NCI-H524 (cell line): ENCODE results near the gene CUBN.
"Not testable (repeated sequence)": the region's sequence is repeated elsewhere in the genome, so short reads cannot be mapped to it uniquely, and the experiment has no call there.

ENCODE experiments used
- DNase-seq, 2 experiments: peaks; one replicate each; lab custom pipeline; 2025; lab: John Stamatoyannopoulos, UW

CUBN gene

DNA sequence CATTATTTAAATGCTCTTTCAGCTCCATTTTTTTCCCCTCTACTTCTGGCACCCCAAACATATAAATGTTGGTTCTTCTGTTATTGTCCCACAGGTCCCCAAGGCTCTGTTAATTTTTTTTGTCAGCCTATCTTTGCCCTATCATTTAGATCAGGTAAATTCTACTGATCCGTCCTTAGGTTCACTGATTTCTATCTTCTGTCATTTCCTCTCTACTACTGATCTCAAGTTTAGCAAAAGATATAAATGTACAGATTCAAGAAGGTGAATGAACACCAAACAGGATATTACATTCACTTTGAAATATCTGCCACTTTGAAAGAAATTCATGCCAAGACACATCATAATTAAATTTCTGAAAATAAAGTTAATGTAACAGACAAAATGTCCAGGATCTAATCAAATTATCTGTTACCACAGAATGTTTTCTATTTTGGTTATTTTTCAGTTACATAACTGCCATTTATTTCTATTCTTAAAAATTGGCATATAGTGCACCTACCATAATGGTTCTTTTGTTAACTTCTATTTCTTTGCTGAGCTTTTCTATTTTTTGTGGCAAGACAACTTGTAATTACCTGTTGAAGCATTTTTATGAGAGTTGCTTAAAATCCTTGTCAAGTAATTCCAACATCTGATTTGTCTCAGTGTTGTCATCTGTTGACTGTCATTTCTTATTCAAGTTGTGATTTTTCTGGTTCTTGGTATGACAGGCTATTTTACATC lies 12.1 kb upstream of the CUBN start:
- DNase-seq, result no peak

DNA sequence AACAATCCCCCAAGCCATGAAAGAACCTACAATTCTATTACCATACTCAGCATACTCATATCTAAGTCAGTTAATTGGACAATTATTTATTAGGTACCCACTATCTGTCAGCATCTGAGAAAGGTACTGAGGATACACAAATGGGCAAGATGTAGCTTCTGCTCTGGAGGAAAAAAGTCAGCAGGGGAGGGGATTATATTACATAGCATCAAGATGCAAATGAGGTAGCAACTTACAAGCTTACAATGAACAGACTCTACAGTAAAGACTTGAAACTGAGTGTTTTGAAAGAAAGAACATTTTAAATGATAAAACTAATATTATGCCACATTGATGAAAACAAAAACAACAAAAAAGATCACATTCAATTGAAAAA lies 10.8 kb upstream of the CUBN start:
- DNase-seq, result peak in 1 of 2 experiments; percentile 0

DNA sequence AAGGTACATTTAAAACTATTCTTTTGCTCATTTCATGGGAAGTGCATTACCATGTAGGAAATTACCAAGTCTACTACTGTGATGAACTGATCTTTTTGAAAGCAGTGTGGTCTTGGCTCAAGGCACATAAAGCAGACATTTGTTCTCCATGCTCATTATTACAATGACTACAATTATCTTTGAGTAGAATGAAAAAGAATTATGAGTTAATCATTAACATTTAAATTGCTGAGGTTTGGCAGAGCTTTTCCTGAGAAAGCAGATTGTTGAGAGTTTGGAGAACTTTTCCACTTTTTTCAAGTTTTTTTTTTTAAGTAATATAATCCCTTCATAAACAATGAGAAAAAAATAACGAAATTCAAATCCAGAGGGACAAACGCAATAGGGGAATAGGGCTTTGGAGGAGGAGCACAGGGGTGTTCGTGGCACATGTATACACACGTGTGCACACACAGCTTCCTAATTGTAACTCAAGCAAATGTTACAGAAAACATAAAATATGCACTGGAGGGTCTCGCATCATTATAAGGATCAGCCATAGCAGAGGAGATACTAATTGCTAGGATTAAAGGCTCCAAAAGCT lies 8.9 kb upstream of the CUBN start:
- DNase-seq, result no peak

DNA sequence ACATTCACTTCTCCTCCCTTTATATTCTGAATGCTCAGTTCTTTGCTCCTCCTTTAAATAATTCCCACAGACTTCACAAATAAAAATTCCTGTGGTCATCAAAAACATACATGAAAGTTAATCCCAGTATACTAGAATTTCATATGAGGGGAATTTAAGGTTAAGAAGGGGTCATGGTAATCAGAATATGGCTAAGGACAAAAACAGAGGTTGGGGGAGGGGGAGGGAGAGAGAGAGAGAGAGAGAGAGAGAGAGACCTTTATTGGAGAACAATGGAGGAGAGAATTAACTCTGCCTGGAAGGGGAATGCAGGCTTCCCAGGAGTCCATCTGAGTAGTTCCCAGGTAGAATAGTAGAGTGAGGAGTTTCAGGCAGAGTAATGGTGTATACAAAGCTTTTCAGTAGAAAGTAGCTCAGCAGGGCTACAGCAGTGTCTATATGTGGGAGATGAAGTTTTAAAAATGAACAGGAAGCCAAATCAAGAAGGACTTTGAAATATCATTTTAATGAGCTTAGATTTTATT lies 5.2 kb upstream of the CUBN start:
- DNase-seq, result no peak

DNA sequence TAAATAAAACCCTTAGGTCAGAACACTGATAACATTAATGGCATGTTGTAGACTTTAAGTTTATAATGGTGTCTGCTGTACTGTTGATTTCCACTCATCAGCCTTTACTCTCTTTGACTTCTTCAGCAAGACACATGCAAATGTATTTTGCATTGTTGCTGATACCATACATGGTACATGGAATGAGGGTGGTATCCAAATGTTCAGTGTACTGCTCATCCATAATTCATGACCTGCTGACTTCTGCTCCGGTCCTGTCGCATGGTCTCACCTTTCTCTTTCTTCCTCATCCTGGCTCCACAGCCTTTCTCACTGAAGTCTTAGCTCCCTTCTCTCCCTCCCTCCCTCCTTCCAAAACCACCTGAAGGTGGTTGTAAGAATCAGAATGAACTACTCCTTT lies 4.7 kb upstream of the CUBN start:
- no peak for DNase-seq

DNA sequence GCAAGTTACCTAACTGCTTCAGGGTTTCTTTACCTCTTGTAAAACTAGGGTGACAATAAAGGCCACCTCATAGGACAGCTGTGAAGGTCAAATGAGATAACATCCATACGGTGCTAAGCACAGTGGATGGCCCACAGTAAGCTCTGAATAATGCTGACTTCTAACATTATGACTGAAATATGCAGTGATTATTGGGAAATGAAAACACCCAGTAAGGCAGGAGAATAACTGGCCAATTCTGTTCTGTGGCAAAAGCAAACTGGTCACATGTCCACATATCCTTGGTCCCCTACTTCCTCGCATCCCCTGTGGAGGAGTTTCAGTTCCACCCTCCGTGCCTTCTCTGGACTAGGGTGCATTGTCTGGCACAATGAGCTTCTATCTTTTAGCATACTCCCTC lies 1.4 kb downstream of the CUBN start:
- no peak for DNase-seq

DNA sequence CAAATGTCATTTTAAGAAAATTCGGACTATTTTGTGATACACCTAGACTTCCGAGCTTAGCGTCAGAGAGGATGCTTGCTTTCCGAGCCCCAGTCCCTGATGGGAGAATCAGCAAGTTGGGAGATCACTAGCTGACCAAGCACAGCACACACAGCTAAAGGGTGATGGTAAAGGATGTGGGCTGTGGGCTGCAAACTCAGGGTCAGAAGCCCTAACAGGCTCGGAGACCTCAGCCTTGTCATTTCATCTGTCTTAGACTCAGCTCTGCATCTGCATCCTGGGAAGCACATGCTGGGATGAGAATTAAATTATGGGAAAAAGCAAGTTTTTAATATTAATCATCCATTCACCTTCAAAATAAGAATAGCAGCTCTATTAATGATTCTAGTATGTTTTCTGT lies 3.3 kb downstream of the CUBN start:
- DNase-seq, result no peak

DNA sequence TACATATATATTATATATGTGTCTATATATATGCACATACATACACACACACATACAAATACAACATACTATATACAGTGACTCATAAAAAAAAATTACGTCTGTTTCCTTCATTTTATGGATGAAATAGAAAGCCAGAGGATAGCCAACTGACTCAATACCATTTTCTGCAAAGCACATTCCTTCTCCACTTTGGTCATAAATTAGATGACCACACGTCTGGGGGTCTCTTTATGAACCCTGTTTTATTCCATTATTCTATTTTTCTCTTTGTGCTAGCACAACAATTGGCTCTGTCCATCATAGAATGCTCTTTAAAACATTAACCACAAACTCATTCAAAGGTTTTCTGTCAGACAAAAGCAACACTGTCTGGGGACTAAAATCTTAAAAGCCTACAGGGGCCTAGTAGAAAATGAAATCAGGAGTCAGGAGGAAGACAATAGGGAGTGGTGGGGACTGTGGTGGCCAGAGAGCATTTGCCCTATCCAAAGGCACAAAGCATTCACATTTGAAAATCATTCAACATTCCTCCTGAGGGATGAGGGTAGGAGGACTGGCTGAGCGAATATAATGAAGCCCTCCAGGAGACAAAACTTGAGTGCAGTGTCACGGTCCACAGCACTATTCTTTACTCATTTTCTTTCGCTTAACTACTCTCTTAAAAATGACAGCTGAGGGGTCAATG lies 4.3 kb downstream of the CUBN start:
- DNase-seq, result no peak

DNA sequence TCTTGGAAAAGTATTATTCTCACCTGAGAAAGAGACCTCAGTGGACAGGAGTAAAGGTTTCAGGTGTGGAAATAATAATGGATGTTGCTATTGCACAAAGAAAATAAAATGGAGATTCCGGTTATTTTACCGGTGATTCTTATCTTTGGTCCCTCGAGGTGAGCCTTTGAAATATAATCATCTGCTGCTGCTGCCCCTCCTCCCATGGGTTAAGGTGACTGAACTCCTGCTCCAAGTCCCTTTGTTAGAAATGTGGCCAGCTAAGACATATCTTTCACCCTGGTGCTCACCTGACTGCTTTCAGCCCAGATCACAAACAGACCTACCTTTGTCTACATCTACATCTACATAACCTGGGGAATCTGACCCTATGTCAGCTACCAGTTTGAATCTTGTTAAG lies 5.7 kb downstream of the CUBN start:
- DNase-seq, result no peak

DNA sequence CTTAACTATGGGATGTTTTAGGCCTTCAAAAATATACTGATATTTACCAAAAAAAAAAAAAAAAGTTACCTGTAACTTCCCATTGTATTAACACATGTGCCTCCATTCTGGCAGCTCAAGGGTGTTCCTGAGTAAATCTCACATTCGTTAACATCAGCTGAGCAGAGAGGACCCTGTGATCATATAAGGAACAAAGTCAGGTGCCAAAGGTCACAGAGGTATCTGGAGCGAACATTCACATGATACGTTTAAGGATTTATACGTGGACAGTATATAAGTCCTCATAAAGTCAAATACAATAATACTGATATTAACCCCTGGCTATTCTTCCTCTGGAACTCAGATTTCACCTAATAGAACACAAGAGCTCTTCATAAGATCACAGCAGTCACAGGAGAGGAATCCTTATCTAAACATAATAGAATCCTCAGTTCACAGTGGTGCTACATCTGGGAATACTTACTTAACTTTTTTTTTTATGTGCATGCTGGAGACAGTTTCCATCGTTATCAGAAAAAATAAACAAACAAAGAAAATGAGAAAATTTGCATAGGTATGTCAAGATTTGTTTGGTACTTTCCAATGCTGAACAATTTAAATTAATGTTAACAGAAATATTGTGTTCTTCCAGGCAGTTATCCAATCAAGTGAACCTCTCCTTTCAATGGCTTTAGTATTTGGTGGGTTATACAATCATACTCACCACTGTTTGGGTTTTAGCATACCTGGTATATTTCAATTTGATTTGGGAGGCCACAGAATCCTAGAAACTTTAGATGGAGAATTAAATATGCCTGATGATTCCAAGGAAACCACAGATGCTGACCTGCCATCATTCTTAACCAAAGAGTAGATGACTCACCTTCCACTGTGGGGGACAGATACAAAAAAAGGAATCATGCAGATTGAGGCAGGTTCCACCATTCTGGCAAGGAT lies 6.6 kb downstream of the CUBN start:
- no peak for DNase-seq

DNA sequence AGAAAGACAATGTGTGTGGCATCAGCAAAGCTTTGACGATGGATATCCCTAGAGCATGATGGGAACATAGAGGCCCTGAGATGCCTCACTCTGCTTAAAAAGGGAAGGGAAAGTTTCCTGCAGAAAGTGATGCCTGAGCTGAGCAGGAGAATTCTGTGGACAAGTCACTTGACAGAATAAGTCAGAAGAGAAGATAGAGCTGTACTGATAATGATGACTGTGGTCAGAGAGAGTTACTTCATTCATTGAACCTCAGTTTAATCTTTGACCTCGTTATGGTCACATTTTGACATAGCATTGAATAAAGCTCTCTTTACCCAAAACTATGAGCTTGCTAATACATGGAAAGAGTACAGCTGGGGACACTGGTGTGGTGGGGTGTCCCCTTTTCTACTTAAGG lies 7.6 kb downstream of the CUBN start:
- no peak for DNase-seq

DNA sequence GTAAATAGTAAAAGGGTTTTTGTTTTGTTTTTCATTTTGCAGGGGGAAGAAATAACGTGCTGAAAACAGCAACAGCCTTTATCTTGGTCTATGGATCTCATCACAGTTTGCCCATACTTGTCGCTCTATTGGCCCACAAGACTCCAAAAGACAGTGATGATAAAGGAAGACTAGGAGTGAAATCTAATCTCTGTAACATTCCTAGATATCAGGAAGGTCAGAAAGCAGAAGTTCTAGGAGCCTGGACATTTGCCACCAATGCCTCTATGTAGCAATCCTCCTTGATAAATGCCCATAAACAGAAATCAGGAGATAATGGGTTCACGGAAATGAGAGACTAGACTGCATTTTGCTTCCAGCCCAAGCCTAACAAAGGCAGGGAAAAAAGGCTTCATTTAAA lies 8.9 kb downstream of the CUBN start:
- DNase-seq, result no peak

DNA sequence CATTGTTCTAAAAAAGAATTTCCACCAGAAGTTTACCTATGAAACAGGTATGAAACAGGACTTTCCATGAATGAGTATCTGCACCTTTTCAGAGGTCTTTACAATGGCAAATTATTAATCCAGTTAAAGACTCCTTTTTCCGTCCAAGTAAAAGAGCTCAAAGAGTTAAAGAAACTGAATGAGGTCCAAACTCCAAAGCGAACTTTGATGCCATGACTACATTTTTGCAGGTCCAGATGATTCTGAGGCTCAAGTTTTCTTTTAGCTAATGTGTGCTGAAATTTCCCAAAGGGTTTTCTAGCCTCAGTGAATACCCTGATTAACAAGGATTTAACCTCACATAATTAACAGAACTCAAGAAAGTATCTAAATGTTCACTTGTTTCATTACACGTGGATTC lies 9.8 kb downstream of the CUBN start:
- DNase-seq, result no peak

DNA sequence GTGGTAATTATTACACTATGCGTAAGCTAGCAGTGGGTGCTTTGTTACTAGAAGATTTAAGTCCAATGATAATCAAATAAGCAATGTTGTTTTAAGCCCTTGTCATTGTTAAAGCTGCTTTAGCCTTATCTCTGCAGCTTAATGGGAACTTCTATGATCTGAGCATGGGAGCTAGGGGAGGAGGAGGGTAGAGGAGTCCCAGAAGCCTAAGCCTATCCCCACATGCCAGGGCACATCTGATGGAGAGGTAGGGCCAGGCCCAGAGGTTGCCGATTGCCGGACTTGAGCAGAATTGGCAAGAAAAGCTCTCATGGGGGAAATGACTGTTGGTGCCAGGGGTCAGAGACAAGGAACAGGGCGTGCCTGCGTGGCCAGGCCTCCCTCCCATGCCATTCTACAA lies 13.4 kb downstream of the CUBN start:
- DNase-seq, result no peak

DNA sequence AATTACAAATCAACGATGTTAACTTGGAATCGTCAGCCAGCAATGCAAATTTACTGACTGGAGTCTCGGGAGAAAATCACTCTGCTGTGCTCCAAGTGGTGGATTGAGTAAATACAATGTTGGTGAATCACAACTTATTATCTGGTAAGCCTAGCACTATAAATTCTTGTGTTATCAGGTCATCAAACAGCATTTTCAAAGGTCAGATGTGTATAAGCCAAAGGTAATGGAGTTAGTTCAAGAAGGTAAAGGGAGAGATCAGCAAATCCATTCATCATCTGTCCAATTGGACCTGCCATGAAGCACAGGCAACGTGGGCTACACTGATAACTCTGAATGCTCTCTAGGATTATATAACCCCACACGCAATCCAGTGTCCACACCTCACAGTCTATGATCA lies 13.9 kb downstream of the CUBN start:
- DNase-seq, result no peak

DNA sequence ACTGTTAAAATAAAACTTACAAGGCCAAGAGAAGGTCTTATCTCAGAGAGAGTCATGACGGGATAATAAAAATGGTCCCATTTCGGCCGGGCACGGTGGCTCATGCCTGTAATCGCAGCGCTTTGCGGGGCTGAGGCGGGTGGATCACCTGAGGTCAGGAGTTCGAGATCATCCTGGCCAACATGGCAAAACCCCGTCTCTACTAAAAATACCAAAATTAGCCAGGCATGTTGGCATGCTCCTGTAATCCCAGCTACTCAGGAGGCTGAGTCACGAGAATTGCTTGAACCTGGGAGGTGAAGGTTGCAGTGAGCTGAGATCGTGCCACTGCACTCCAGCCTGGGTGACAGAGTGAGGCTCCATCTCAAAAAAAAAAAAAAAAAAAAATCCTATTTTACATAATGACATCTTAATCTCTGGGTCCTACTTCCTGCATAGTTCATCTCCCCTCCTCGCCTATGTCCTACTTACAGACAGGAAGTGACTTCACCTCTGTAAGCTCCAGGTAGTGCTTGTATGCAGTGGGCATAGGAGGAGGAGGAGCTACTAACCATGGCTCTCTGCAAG lies 14.7 kb downstream of the CUBN start:
- DNase-seq, result not testable (repeated sequence)

DNA sequence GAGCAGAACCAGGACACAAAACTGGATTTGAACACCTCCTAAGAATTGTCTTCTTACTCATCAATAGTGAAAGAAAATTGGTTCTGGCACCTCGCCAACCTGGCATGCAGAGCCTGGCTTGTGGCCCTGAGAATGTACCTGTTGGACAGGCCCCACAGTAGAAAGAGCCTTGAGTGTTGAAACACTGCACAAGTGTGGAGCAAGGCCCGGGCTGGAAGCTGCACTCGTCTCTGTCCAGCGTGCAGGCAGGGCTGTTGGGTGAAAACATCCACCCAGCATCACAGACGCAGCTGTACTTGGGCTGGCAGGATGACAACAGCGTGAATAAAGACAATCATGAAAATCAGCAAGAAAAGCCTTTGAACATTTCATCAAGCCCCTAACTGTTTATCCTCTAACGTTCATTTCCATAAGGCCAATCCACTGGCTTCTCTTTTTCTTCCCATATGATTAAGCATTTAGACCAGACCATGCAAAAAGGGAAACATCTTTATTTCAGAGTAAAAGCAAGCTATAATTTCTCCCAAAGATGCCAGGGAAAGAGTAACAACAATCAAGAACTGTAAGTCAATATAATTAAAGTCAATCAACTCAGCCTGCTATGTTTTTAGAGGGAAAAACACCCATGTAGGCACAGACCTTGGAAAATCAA lies 15.6 kb downstream of the CUBN start:
- no peak for DNase-seq

DNA sequence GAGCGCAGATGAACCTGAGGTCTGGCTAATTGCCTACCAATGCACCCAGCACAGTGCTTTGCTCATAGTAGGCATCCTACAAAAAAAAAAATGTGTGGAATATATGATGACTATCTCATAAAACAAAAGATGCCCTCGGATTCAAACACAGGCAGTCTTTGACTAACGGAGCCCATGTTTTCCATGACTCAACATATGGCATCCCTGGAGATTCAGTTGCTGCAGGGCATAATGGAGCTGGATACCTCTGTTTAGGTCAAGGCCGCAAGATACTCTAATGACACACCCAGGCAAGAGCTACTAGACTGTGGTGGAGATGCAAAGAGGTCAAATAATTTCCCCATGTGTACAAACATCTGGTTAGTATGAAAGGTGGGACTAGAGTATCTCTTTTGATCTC lies 16.3 kb downstream of the CUBN start:
- DNase-seq, result no peak

DNA sequence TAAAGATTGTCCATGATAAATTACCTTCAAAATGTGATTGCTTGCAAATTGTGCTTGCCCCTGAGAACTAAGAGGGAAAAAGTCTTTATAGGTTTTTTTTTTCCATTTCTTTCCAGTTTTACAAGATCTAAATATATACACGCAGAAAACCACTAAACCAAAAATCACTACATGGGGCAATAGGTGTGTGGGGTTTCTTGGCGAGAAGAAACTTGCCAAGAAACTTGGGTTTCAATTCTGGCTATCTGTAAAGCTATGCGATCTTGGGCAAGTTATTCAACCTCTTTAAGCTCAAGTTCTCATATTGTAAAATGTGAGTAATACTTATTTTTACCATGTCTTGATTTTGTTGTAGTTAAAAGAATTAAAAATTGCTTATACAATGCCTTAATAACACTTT lies 17.0 kb downstream of the CUBN start:
- DNase-seq, result no peak

DNA sequence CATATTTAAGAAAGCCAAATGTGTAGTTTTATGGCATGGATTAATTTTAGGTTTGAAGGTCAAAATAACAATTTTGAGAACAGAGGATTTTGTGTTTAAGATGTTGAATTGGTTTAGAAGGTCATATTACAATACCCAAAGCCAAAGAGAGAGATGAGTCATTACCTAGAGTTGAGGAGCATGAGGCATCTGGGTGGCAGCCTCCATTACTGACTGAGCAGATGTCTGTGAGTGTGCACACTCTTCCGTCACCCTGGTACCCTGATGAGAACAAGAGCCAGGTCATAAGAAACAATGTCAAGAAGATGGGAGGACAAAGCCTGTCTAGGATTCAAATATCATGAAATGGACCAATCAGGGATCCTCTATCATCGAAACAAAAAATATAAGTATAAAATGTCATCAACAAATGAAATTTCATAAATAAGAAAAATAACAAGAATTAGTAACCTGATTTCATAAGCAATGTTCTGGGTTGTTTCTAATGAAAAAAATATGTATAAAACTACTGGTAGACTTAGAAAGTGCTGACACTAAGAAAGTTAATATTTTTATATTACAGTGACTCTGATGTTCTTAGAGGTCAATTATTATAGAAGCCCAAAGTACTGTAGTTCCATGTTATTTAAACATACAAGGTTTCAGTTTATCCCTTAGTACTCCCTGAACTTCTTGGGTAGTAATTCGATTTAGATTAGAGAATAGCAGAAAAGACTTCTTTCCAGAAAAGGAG lies 20.0 kb downstream of the CUBN start:
- no peak for DNase-seq

DNA sequence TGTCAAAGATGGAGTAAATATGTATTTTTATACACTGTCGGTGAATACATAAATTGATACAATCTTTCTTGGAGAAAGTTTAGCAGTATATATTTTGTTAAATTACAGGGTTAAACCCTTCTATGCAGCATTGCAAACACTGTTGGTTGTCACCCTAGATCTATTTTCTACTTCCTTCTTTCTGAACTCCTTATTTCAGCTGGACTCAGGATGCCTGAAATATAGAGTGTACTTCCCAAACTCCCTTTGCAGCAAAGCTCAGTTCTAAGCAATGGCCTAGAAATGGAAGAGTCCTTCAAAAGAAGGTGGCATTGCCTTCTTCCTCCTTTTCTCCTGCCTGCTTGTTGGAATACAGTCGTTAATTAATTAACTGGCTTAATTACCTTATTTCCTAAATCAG lies 20.6 kb downstream of the CUBN start:
- no peak for DNase-seq
